Kidney epithelial cell (primary cell): ENCODE data around the gene AKR1C2. TPM values are rescaled to one million over a fixed set of nuclear protein-coding genes. Genes with fewer than 3 reads are reported as not detected.
"Not testable (repeated sequence)": the region's sequence is repeated elsewhere in the genome, so short reads cannot be mapped to it uniquely, and the experiment has no call there.

Source experiments
- DNase-seq: peaks from one replicate; pipeline ENCODE4 v3.0.0-alpha.2; 2010; ENCODE audit warnings: low read depth
- H3K27me3 ChIP-seq: 2 replicates; pipeline ENCODE4 v1.6.0; 2011; ENCODE audit warnings: low read length; ENCODE audit not compliant: control insufficient read depth, insufficient read depth
- H3K36me3 ChIP-seq: 2 replicates; pipeline ENCODE4 v1.5.1; 2011; ENCODE audit warnings: low read length; ENCODE audit not compliant: control insufficient read depth, insufficient read depth
- H3K4me3 ChIP-seq: 2 replicates; pipeline ENCODE4 v1.5.1; 2011; ENCODE audit warnings: low read depth, mild to moderate bottlenecking, control low read depth, low read length
- total RNA-seq: library from RNA; depleted of rRNA; stranded (reverse); fragments of >200 nt; gene quantifications from 2 replicates; pipeline ENCODE4 v1.2.3, GENCODE V29; 2015
- TF ChIP-seq, protein P1 (sequence below): IDR thresholded peaks from 2 replicates; pipeline ENCODE4 v1.5.1; 2011; ENCODE audit warnings: mild to moderate bottlenecking, moderate library complexity, low read length, control low read depth, inconsistent platforms; ENCODE audit not compliant: insufficient read depth, poor library complexity, severe bottlenecking

AKR1C2 gene
- total RNA-seq, 1 donor from 2014 or later: 2.0 TPM

GRCh38 chr10:4978870-4979269, 24.8 kb downstream of the AKR1C2 start:
- H3K36me3 ChIP-seq: no peaks in the 10 kb centered on the region
- H3K4me3 ChIP-seq: no peak overlapping the region
- TF ChIP-seq, protein P1, sequence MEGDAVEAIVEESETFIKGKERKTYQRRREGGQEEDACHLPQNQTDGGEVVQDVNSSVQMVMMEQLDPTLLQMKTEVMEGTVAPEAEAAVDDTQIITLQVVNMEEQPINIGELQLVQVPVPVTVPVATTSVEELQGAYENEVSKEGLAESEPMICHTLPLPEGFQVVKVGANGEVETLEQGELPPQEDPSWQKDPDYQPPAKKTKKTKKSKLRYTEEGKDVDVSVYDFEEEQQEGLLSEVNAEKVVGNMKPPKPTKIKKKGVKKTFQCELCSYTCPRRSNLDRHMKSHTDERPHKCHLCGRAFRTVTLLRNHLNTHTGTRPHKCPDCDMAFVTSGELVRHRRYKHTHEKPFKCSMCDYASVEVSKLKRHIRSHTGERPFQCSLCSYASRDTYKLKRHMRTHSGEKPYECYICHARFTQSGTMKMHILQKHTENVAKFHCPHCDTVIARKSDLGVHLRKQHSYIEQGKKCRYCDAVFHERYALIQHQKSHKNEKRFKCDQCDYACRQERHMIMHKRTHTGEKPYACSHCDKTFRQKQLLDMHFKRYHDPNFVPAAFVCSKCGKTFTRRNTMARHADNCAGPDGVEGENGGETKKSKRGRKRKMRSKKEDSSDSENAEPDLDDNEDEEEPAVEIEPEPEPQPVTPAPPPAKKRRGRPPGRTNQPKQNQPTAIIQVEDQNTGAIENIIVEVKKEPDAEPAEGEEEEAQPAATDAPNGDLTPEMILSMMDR: no peak
- DNase-seq: no peak
- no peaks in the 10 kb centered on the region for H3K27me3 ChIP-seq

GRCh38 chr10:4977025-4977424, 26.6 kb downstream of the AKR1C2 start:
- H3K4me3 ChIP-seq: no peak overlapping the region
- TF ChIP-seq, protein P1: no peak
- H3K36me3 ChIP-seq: no peaks in the 10 kb centered on the region
- H3K27me3 ChIP-seq: no peaks in the 10 kb centered on the region
- DNase-seq: no peak

- H3K4me3 ChIP-seq, DNase-seq: not testable (repeated sequence)
Measured at GRCh38 chr10:4974400-4974799, 29.3 kb downstream of the AKR1C2 start.

GRCh38 chr10:4973294-4973693, 30.4 kb downstream of the AKR1C2 start:
- not testable (repeated sequence) for H3K36me3 ChIP-seq, H3K27me3 ChIP-seq, H3K4me3 ChIP-seq, DNase-seq

More at GRCh38 chr10:4974400-4974799, 29.3 kb downstream of the AKR1C2 start:
- not testable (repeated sequence) for H3K36me3 ChIP-seq, H3K27me3 ChIP-seq

- not testable (repeated sequence) for DNase-seq, H3K4me3 ChIP-seq, H3K36me3 ChIP-seq, H3K27me3 ChIP-seq
Measured at GRCh38 chr10:4972369-4973142, 31.1 kb downstream of the AKR1C2 start.

GRCh38 chr10:4970362-4970761, 33.3 kb downstream of the AKR1C2 start:
- DNase-seq, H3K36me3 ChIP-seq, H3K4me3 ChIP-seq, H3K27me3 ChIP-seq: not testable (repeated sequence)

DNA sequence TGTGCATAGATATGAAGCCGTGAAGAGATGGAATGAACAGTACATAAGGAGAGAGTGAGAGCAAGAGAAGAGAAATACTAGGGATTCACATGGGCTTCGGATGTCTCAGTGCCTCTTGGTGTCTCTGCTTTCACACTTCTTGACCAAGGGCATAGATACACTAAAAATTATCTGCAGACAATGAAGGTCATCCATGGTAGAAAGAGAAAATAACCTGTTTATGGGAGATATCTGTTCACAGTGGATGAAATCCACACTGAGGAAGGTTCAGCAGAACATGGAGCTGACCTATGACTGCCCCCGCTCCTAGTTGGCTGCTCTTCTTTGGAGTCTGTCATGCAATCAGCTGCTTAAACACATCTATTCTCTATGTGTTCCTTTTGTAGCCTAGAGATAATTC, 34.4 kb downstream of the AKR1C2 start:
- not testable (repeated sequence) for H3K27me3 ChIP-seq, DNase-seq, H3K36me3 ChIP-seq, H3K4me3 ChIP-seq

DNA sequence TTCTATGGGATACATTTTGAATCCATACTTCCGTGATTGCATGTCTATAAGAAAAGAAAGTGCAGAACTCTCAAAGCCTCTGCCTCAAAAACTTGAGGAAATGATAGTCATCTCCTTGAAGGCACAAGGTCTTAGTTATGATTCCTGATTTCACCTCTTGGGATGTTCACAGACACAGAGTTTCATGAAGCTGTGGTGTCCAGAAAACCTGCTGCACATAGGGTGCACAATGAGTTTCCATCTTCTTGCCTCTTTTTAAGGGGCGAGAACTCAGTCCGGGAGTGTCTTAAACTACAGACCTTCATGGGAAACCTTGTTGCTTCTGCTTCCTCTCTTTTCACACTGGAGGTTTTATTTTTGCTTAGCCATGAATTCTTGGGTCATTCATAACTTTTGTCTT, 36.5 kb downstream of the AKR1C2 start:
- not testable (repeated sequence) for H3K4me3 ChIP-seq, H3K36me3 ChIP-seq, DNase-seq, H3K27me3 ChIP-seq

DNA sequence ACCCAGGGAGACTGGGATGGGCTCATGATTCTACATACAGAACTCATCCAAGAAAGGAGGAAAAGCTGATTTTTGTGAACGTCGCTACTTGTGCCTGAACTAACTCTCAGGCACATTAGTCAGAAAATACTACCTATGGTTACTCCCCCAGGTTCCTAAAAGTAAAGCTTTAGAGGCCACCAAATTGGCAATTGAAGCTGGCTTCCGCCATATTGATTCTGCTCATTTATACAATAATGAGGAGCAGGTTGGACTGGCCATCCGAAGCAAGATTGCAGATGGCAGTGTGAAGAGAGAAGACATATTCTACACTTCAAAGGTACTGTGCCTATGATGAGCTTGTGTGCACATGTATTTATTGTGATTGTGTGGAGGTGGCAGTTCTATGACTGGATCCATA, 37.9 kb downstream of the AKR1C2 start:
- not testable (repeated sequence) for DNase-seq, H3K4me3 ChIP-seq, H3K36me3 ChIP-seq, H3K27me3 ChIP-seq

DNA sequence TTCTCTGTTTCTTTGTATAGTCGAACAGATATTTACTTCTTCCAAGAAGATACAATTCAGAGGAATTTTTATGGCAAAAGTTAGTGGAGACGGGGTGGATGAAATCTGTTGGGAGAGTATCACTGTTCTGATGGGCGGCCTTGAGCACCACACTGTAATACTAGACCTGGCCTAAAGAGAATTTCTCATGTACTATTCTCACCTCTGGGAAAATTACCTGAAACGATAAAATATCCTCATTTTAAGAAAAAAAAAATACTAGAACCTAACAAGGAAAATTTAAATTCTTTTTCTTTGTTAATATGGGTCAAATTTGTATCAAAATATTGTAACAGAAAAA, 39.9 kb downstream of the AKR1C2 start:
- H3K27me3 ChIP-seq, H3K36me3 ChIP-seq, H3K4me3 ChIP-seq, DNase-seq: not testable (repeated sequence)

- not testable (repeated sequence) for H3K27me3 ChIP-seq, DNase-seq, H3K36me3 ChIP-seq, H3K4me3 ChIP-seq
Measured at GRCh38 chr10:4962876-4963814, 40.5 kb downstream of the AKR1C2 start, which contains the start of gene AKR1C1. TSS of gene AKR1C1 (plus strand) at chr10:4963415. CDS start at chr10:4963445, 30 bp downstream.

- not testable (repeated sequence) for H3K27me3 ChIP-seq, H3K36me3 ChIP-seq, H3K4me3 ChIP-seq, DNase-seq
Measured at GRCh38 chr10:4962308-4962707, 41.3 kb downstream of the AKR1C2 start.
